ENCODE measurements around the gene KCNIP4. TPM values are rescaled to one million over a fixed set of nuclear protein-coding genes. Genes with fewer than 3 reads are reported as not detected.

The KCNIP4 gene
- polyA plus RNA-seq, 1 donor (not counting 4 experiments of a cell fraction or from before 2014, with no cell fraction given): 0.07 TPM

GRCh38 chr4:21887481-21887880 is 61.1 kb downstream of the KCNIP4 start:
- no peak for FAIRE-seq
- no peak overlapping the region for H3K4me2 ChIP-seq (ENCODE audit: control insufficient read depth, extremely low read depth, insufficient read depth, low read depth, low read length)
- H3K9me1 ChIP-seq (ENCODE audit: control insufficient read depth, extremely low read depth, insufficient read depth, low read length): no peaks in the 10 kb centered on the region
- no peak overlapping the region for H3K4me3 ChIP-seq (ENCODE audit: control insufficient read depth in 2 of 3, extremely low read depth in 1 of 3, insufficient read depth in 2 of 3, low read depth in 1 of 3, low read length in 3 of 3)
- H3K36me3 ChIP-seq (ENCODE audit: control insufficient read depth in 2 of 2, extremely low read depth in 1 of 2, insufficient read depth in 2 of 2, low read length in 2 of 2): no peaks in the 10 kb centered on the region
- H3K9ac ChIP-seq (ENCODE audit: control insufficient read depth, extremely low read depth, insufficient read depth, low read length): no peak overlapping the region
- dilution Hi-C loops (cut with MboI; ENCODE audit: extremely low pct_ligation_motif_present, low sequenced_read_pairs): no loop called here
- H3K4me1 ChIP-seq (ENCODE audit: control insufficient read depth, extremely low read depth, insufficient read depth, low read length): peaks cover 10% of the 10 kb centered on the region
- no peak for DNase-seq (ENCODE audit: low read depth, low spot score)
- no peak overlapping the region for H3K27ac ChIP-seq (ENCODE audit: control insufficient read depth, insufficient read depth, low read length)
- no peaks in the 10 kb centered on the region for H3K27me3 ChIP-seq (ENCODE audit: control insufficient read depth, extremely low read depth, insufficient read depth, low read length)
- no peaks in the 10 kb centered on the region for H4K20me1 ChIP-seq (ENCODE audit: control insufficient read depth, extremely low read depth, insufficient read depth, low read length)
- TF ChIP-seq EZH2 (IDR thresholded peaks at IDR 0.05; ENCODE audit: low read length): no peak
- TF ChIP-seq CTCF (optimal IDR thresholded peaks at IDR 0.05 in 1 of 3, IDR thresholded peaks at IDR 0.05 in 1 of 3, conservative IDR thresholded peaks at IDR 0.05 in 1 of 3; ENCODE audit: extremely low read depth in 1 of 3, insufficient read depth in 2 of 3, low read length in 3 of 3): no peak
- H3K79me2 ChIP-seq (ENCODE audit: control insufficient read depth, insufficient read depth, low read length): no peaks in the 10 kb centered on the region
- no peaks in the 10 kb centered on the region for H3K9me3 ChIP-seq (ENCODE audit: control insufficient read depth, low read depth, low read length)
- no peak overlapping the region for H2AFZ ChIP-seq (ENCODE audit: control insufficient read depth, low read length)

GRCh38 chr4:21885770-21886169 is 62.8 kb downstream of the KCNIP4 start:
- Histone ChIP-seq H3K36me3 (ENCODE audit: control insufficient read depth in 2 of 2, extremely low read depth in 1 of 2, insufficient read depth in 2 of 2, low read length in 2 of 2) (no peaks in the 10 kb centered on the region), H3K9ac (ENCODE audit: control insufficient read depth, extremely low read depth, insufficient read depth, low read length) (no peak overlapping the region), H3K27me3 (ENCODE audit: control insufficient read depth, extremely low read depth, insufficient read depth, low read length) (no peaks in the 10 kb centered on the region), H3K4me2 (ENCODE audit: control insufficient read depth, extremely low read depth, insufficient read depth, low read depth, low read length) (no peak overlapping the region), H4K20me1 (ENCODE audit: control insufficient read depth, extremely low read depth, insufficient read depth, low read length) (no peaks in the 10 kb centered on the region), H3K9me3 (ENCODE audit: control insufficient read depth, low read depth, low read length) (no peaks in the 10 kb centered on the region), H3K9me1 (ENCODE audit: control insufficient read depth, extremely low read depth, insufficient read depth, low read length) (no peaks in the 10 kb centered on the region), H3K4me1 (ENCODE audit: control insufficient read depth, extremely low read depth, insufficient read depth, low read length) (peaks cover 10% of the 10 kb centered on the region), H3K79me2 (ENCODE audit: control insufficient read depth, insufficient read depth, low read length) (no peaks in the 10 kb centered on the region), H3K4me3 (ENCODE audit: control insufficient read depth in 2 of 3, extremely low read depth in 1 of 3, insufficient read depth in 2 of 3, low read depth in 1 of 3, low read length in 3 of 3) (no peak overlapping the region), H3K27ac (ENCODE audit: control insufficient read depth, insufficient read depth, low read length) (no peak overlapping the region), H2AFZ (ENCODE audit: control insufficient read depth, low read length) (no peak overlapping the region)
- no peak for TF ChIP-seq CTCF (optimal IDR thresholded peaks at IDR 0.05 in 1 of 3, IDR thresholded peaks at IDR 0.05 in 1 of 3, conservative IDR thresholded peaks at IDR 0.05 in 1 of 3; ENCODE audit: extremely low read depth in 1 of 3, insufficient read depth in 2 of 3, low read length in 3 of 3)
- TF ChIP-seq EZH2 (IDR thresholded peaks at IDR 0.05; ENCODE audit: low read length): no peak
- FAIRE-seq (no peak), DNase-seq (ENCODE audit: low read depth, low spot score) (no peak)
- dilution Hi-C loops (cut with MboI; ENCODE audit: extremely low pct_ligation_motif_present, low sequenced_read_pairs): no loop called here

All from keratinocyte (primary cell).